ENCODE data around the gene CLK2. TPM values are rescaled to one million over a fixed set of nuclear protein-coding genes. Genes with fewer than 3 reads are reported as not detected.
A peak's percentile ranks its signal among the peaks of the same experiment; 100 is the strongest.

The CLK2 gene
- total RNA-seq (10 to 100 TPM; 21.4 to 33.2 (median 25.3) TPM), polyA plus RNA-seq (10 to 100 TPM in 2 of 3 donors, 1 to 10 TPM in 1; 7.2 to 45.9 (median 14.4) TPM)

DNA sequence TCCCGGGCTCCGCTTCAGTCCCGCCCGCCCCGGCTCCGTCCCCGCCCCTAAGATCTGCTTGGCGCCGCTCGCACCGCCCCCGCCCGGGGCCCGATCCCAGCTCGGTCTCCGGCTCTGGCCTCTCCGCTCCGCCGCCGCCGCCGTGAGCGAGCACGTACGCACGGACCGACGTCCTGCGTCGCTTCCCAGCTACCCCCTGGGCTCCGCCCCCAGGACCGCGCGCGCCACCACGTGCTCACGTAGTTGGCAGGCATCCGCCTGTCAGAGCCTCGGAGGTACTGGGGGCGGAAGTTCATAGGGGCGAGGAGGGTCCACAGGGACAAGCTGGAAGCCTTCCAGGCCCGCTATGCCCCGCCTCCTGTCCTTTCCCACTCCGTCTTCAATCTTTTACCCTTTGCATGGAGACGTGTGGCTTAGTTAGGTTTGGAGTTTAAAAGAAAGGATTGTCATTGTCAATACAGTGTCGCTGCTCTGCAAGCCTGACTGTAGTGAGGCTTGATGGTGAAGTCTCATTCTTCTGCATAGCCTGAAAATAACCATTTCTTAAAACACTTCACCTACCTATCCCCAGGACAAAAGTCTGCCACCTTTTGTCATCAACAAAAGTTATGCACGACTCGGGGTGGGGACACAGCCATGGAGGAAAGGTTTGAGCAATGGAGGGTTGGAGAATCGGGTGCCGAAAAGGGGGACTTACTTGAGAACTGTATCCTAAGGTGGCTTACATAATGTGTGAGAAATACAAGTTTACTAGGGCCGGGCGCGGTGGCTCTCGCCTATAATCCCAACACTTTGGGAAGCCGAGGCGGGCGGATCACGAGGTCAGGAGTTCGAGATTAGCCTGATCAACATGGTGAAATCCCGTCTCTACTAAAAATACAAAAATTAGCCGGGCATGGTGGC lies at the start of gene CLK2:
TSS of gene CLK2 (minus strand) at position 162 of the 903 bp plus-strand sequence. CDS start 2,527 bp downstream, outside the sequence.
- WGBS, 2 donors = 9 to 14% methylated on average over 61 of the region's 61 CpGs

DNA sequence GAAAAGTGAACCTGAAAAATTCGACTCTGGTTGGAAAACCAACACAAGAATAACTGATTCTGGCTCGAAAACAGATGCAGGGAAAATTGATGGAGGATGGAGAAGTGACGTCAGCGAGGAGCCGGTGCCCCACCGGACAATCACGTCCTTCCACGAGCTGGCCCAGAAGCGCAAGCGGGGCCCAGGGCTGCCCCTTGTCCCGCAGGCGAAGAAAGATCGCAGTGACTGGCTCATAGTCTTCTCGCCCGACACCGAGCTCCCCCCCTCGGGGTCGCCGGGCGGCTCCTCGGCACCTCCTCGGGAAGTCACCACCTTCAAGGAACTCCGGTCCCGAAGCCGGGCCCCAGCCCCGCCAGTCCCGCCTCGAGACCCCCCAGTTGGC lies 49.3 kb upstream of the CLK2 start:
- WGBS, 2 donors = 1 to 2% methylated on average over 28 of the region's 28 CpGs
- Histone ChIP-seq H3K36me3 (peaks cover 0 to 21% (median under 1%) of the 10 kb centered on the region in 4 donors), H3K27ac (peak overlapping the region; percentile 95 to 100 (median 98)), H3K9me3 (no peaks in the 10 kb centered on the region), H3K27me3 (no peaks in the 10 kb centered on the region), H3K4me1 (peaks cover 0 to 45% (median 38%) of the 10 kb centered on the region in 4 donors), H3K4me3 (peak overlapping the region; percentile 66 to 91 (median 86))
- no peak for TF ChIP-seq POLR2A (IDR thresholded peaks at IDR 0.05)
- TF ChIP-seq, protein P1, sequence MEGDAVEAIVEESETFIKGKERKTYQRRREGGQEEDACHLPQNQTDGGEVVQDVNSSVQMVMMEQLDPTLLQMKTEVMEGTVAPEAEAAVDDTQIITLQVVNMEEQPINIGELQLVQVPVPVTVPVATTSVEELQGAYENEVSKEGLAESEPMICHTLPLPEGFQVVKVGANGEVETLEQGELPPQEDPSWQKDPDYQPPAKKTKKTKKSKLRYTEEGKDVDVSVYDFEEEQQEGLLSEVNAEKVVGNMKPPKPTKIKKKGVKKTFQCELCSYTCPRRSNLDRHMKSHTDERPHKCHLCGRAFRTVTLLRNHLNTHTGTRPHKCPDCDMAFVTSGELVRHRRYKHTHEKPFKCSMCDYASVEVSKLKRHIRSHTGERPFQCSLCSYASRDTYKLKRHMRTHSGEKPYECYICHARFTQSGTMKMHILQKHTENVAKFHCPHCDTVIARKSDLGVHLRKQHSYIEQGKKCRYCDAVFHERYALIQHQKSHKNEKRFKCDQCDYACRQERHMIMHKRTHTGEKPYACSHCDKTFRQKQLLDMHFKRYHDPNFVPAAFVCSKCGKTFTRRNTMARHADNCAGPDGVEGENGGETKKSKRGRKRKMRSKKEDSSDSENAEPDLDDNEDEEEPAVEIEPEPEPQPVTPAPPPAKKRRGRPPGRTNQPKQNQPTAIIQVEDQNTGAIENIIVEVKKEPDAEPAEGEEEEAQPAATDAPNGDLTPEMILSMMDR (IDR thresholded peaks at IDR 0.05) = no peak
- TF ChIP-seq EP300 (IDR thresholded peaks at IDR 0.05) = no peak
- TF ChIP-seq POLR2AphosphoS5 (IDR thresholded peaks at IDR 0.05) = no peak
- DNase-seq = peak; percentile 81
- intact Hi-C loops (cut with DNase I) = no loop called here

More for the DNA sequence above, at the start of gene CLK2:
- Histone ChIP-seq H3K9me3 (no peaks in the 10 kb centered on the region), H3K27me3 (no peaks in the 10 kb centered on the region), H3K4me3 (peak within 1 kb of the TSS; percentile 75 to 90 (median 80)), H3K4me1 (peaks cover 0 to 44% (median 33%) of the 10 kb centered on the region in 4 donors), H3K27ac (peak within 1 kb of the TSS; percentile 95 to 97 (median 96)), H3K36me3 (peaks cover 18 to 26% (median 22%) of the 10 kb centered on the region in 4 donors)
- intact Hi-C loops (cut with DNase I) = loop anchor here (2.0 kb wide), 1 partner anchor 23 kb away; no protein-coding TSS in a partner anchor
- TF ChIP-seq, protein P1 (IDR thresholded peaks at IDR 0.05) = no peak
- TF ChIP-seq POLR2A (IDR thresholded peaks at IDR 0.05) = peak; percentile 63 to 77
- TF ChIP-seq EP300 (IDR thresholded peaks at IDR 0.05) = peak in 1 of 4 donors; percentile 80
- TF ChIP-seq POLR2AphosphoS5 (IDR thresholded peaks at IDR 0.05) = peak; percentile 94 to 97 (median 96)
- peak; percentile 98 for DNase-seq

DNA sequence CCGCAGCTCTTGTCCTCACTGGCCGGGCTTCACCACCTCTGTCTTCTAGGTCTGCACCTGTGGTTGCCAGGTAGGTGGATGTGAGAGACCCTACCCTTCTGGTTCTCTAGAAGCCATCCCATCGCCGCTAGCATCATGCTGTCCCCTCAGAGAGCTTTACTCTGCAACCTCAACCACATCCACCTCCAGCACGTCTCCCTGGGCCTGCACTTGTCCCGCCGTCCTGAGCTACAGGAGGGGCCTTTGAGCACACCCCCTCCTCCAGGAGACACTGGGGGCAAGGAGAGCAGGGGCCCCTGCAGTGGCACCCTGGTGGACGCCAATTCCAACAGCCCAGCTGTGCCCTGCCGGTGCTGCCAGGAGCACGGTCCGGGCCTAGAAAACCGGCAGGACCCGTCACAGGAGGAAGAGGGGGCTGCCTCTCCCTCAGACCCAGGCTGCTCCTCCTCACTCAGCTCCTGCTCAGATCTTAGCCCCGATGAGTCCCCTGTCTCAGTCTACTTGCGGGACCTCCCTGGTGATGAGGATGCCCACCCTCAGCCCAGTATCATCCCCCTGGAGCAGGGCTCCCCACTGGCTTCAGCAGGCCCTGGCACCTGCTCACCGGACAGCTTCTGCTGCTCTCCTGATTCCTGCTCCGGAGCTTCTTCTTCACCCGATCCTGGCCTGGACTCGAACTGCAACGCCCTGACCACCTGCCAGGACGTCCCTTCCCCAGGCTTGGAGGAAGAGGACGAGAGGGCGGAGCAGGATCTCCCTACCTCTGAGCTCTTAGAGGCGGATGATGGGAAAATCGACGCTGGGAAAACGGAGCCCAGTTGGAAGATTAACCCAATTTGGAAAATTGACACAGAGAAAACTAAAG lies 48.6 kb upstream of the CLK2 start:
- Histone ChIP-seq H3K36me3 (peaks cover 0 to 15% (median 0%) of the 10 kb centered on the region in 4 donors), H3K4me1 (peaks cover 0 to 45% (median 38%) of the 10 kb centered on the region in 4 donors), H3K4me3 (peak overlapping the region; percentile 66 to 91 (median 86)), H3K27me3 (no peaks in the 10 kb centered on the region), H3K27ac (peak overlapping the region; percentile 95 to 100 (median 98)), H3K9me3 (no peaks in the 10 kb centered on the region)
- peak; percentile 77 for DNase-seq
- 46 to 64% methylated on average over 27 of the region's 27 CpGs for WGBS, 2 donors
- intact Hi-C loops (cut with DNase I) = no loop called here
- TF ChIP-seq POLR2A (IDR thresholded peaks at IDR 0.05) = no peak
- no peak for TF ChIP-seq POLR2AphosphoS5 (IDR thresholded peaks at IDR 0.05)
- TF ChIP-seq, protein P1 (IDR thresholded peaks at IDR 0.05) = no peak
- TF ChIP-seq EP300 (IDR thresholded peaks at IDR 0.05) = no peak
